Hepatocyte (in vitro differentiated cells): ENCODE measurements around the gene ETFDH. TPM values are rescaled to one million over a fixed set of nuclear protein-coding genes. Genes with fewer than 3 reads are reported as not detected.

Source experiments
- DNase-seq: peaks from one replicate; pipeline ENCODE4 v3.0.0-alpha.2; 2016; ENCODE audit warnings: low spot score
- H2AFZ ChIP-seq: fragments of 200-600 bp; sonication (generic); 2 replicates; pipeline ENCODE4 v1.6.0; 2016; ENCODE audit warnings: antibody characterized with exemption, mild to moderate bottlenecking
- H3K27ac ChIP-seq: fragments of 200-600 bp; sonication (generic); 2 replicates; pipeline ENCODE4 v1.5.1; 2016; ENCODE audit warnings: mild to moderate bottlenecking
- H3K27me3 ChIP-seq: fragments of 200-600 bp; sonication (generic); 2 replicates; pipeline ENCODE4 v1.6.1; 2016
- H3K36me3 ChIP-seq: fragments of 200-600 bp; sonication (generic); replicated peaks from 2 replicates; pipeline ENCODE4 v1.5.1; 2016; ENCODE audit warnings: low read depth; ENCODE audit not compliant: insufficient read depth
- H3K4me1 ChIP-seq: fragments of 200-600 bp; sonication (generic); 2 replicates; pipeline ENCODE4 v1.5.1; 2016; ENCODE audit warnings: mild to moderate bottlenecking, moderate library complexity; ENCODE audit not compliant: insufficient read depth
- H3K4me2 ChIP-seq: fragments of 200-600 bp; sonication (generic); 2 replicates; pipeline ENCODE4 v1.6.0; 2016
- H3K4me3 ChIP-seq: fragments of 200-600 bp; sonication (generic); 2 replicates; pipeline ENCODE4 v1.5.1; 2016; ENCODE audit warnings: mild to moderate bottlenecking
- H3K79me2 ChIP-seq: fragments of 200-600 bp; sonication (generic); 2 replicates; pipeline ENCODE4 v1.6.0; 2017; ENCODE audit warnings: mild to moderate bottlenecking
- H3K9me2 ChIP-seq: fragments of 200-600 bp; sonication (generic); replicated peaks from 2 replicates; pipeline ENCODE4 v1.6.0; 2017; ENCODE audit warnings: mild to moderate bottlenecking; ENCODE audit not compliant: insufficient read depth
- H3K9me3 ChIP-seq: fragments of 200-600 bp; sonication (generic); 2 replicates; pipeline ENCODE4 v1.5.1; 2016; ENCODE audit warnings: low read depth, mild to moderate bottlenecking
- H4K20me1 ChIP-seq: fragments of 200-600 bp; sonication (generic); 2 replicates; pipeline ENCODE4 v1.6.0; 2016; ENCODE audit warnings: mild to moderate bottlenecking; ENCODE audit not compliant: insufficient read depth, poor library complexity, severe bottlenecking
- CTCF ChIP-seq: fragments of 200-600 bp; sonication (generic); IDR thresholded peaks from 2 replicates; pipeline ENCODE4 v1.5.1; 2016; ENCODE audit warnings: antibody characterized with exemption, mild to moderate bottlenecking; ENCODE audit not compliant: poor library complexity
- EZH2 ChIP-seq: fragments of 200-600 bp; sonication (generic); IDR thresholded peaks from 2 replicates; pipeline ENCODE4 v1.6.1; 2016; ENCODE audit warnings: antibody characterized with exemption, mild to moderate bottlenecking, borderline replicate concordance
- EZH2phosphoT487 ChIP-seq: fragments of 200-600 bp; sonication (generic); IDR thresholded peaks from one replicate; pipeline ENCODE4 v1.6.1; 2018; ENCODE audit warnings: antibody characterized with exemption, mild to moderate bottlenecking, low read depth, moderate library complexity; ENCODE audit not compliant: unreplicated experiment, severe bottlenecking
- WGBS: methylation state at CpG from one replicate; pipeline ENCODE4 v1.1.6; 2016; ENCODE audit warnings: low lambda C conversion rate; ENCODE audit errors: missing lambda C conversion rate; 5-methylcytosine and 5-hydroxymethylcytosine counted together
- polyA plus RNA-seq: library from polyadenylated mRNA; unstranded; fragments of >200 nt; fragmentation: Nextera tagmentation; extraction: Ambion mirVana; gene quantifications from 2 replicates; pipeline ENCODE4 v1.2.1, GENCODE V29; 2016
- total RNA-seq: library from RNA; depleted of rRNA; stranded (reverse); fragments of >200 nt; gene quantifications from 2 replicates; pipeline ENCODE4 v1.2.3, GENCODE V29; 2014

Gene ETFDH
- total and polyA plus RNA-seq, 2 experiments from 2014 or later = 31.4 to 38.4 TPM

GRCh38 chr4:158714937-158715336 is 42.8 kb downstream of the ETFDH start:
- H3K4me3 ChIP-seq = no peak overlapping the region
- H3K27ac ChIP-seq = no peak overlapping the region
- no peak overlapping the region for H2AFZ ChIP-seq
- no peaks in the 10 kb centered on the region for H4K20me1 ChIP-seq
- DNase-seq = no peak
- H3K9me3 ChIP-seq = no peaks in the 10 kb centered on the region
- H3K4me2 ChIP-seq = no peak overlapping the region
- peaks cover 3% of the 10 kb centered on the region for H3K79me2 ChIP-seq
- no peaks in the 10 kb centered on the region for H3K36me3 ChIP-seq
- 96% methylated on average over 4 of the region's 4 CpGs for WGBS
- H3K4me1 ChIP-seq = no peaks in the 10 kb centered on the region
- H3K27me3 ChIP-seq = no peaks in the 10 kb centered on the region
- H3K9me2 ChIP-seq = no peaks in the 10 kb centered on the region
- TF ChIP-seq CTCF (no peak), EZH2phosphoT487 (no peak), EZH2 (no peak)

DNA sequence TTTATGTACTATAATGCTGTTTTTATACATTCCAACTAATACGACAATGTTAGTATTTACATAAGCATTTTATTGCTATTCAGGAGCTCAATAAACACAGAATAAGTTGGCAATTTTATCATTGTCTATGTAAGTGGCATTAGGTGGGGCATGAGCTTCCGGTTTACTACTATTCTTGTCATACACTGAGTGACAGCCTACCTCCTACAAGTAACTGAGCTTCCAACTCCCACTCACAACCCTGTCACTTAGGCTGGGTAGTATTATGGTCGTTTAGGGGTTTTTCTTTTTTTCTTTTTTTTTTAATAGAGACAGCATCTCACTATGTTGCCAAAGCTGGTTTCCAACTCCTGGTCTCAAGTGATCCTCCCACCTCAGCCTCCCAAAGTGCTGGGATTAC is 43.7 kb downstream of the ETFDH start:
- TF ChIP-seq EZH2phosphoT487 (no peak), CTCF (no peak), EZH2 (no peak)
- 80% methylated on average over 3 of the region's 3 CpGs for WGBS
- no peaks in the 10 kb centered on the region for H3K36me3 ChIP-seq
- H3K27ac ChIP-seq = no peak overlapping the region
- H3K27me3 ChIP-seq = no peaks in the 10 kb centered on the region
- no peaks in the 10 kb centered on the region for H4K20me1 ChIP-seq
- H3K4me2 ChIP-seq = no peak overlapping the region
- no peaks in the 10 kb centered on the region for H3K4me1 ChIP-seq
- no peak overlapping the region for H2AFZ ChIP-seq
- H3K79me2 ChIP-seq = peaks cover 9% of the 10 kb centered on the region
- no peaks in the 10 kb centered on the region for H3K9me3 ChIP-seq
- no peaks in the 10 kb centered on the region for H3K9me2 ChIP-seq
- DNase-seq = no peak
- H3K4me3 ChIP-seq = no peak overlapping the region

DNA sequence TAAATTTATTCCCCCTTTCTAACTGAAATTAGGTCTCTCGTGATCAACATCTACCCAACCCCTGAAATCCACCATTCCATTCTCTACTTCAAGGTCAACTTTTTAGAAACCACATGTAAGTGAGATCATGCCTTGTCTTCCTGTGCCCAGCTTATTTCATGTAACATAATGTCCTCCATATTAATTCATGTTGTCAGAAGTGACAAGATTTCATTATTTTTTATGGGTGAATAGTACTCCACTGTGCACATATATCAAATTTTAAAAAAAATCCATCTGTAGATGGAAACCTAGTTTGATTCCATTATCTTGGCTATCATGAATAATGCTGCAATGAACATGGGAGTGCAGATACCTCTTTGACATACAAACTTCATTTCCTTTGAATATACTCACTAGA is 49.6 kb downstream of the ETFDH start:
- Histone ChIP-seq H3K27me3 (no peaks in the 10 kb centered on the region), H3K9me2 (no peaks in the 10 kb centered on the region), H3K4me1 (no peaks in the 10 kb centered on the region), H4K20me1 (no peaks in the 10 kb centered on the region), H3K36me3 (no peaks in the 10 kb centered on the region), H2AFZ (no peak overlapping the region), H3K4me2 (peak overlapping the region; percentile 83), H3K4me3 (peak overlapping the region; percentile 82), H3K9me3 (no peaks in the 10 kb centered on the region), H3K27ac (peak overlapping the region; percentile 44), H3K79me2 (peaks cover 29% of the 10 kb centered on the region)
- 100% methylated on average over 1 of the region's 1 CpG for WGBS
- no peak for TF ChIP-seq CTCF
- no peak for TF ChIP-seq EZH2phosphoT487
- no peak for DNase-seq

DNA sequence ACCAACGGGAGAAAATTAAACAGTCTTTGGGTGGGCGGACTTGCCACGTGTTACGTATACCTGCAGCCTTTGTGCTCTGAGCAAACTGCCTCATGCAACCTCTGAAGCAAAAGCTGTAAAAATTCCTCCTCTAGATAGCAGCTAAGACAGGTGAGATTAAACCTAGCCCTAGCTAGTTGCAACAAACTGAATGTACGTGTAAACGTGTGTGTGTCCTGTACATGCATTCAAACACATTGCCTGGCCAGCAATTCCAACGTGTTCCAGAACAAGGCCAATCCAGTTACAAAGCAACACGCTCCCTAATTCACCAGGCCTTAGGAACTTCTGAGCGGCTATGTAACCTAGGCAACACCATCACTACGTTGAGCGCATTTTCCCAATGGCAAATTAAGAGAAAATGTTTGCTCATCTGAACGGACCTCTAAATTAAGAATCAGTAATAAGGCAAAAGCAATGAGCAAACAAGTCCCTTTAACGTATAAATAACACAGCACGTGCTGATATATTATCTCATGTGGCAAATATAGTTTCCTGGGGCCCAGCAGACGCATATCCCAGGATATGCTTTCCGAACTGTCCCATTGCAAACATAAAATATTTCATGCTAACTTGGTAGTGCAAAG is 50.3 kb downstream of the ETFDH start:
- no peaks in the 10 kb centered on the region for H3K27me3 ChIP-seq
- H4K20me1 ChIP-seq = no peaks in the 10 kb centered on the region
- H3K79me2 ChIP-seq = peaks cover 29% of the 10 kb centered on the region
- H2AFZ ChIP-seq = peak overlapping the region; percentile 98
- H3K9me2 ChIP-seq = no peaks in the 10 kb centered on the region
- no peaks in the 10 kb centered on the region for H3K4me1 ChIP-seq
- WGBS = 6% methylated on average over 16 of the region's 16 CpGs
- DNase-seq = peak; percentile 64
- no peaks in the 10 kb centered on the region for H3K9me3 ChIP-seq
- H3K4me3 ChIP-seq = peak overlapping the region; percentile 82
- peak overlapping the region; percentile 98 for H3K27ac ChIP-seq
- H3K4me2 ChIP-seq = peak overlapping the region; percentile 83
- TF ChIP-seq EZH2 (no peak), EZH2phosphoT487 (no peak), CTCF (no peak)
- no peaks in the 10 kb centered on the region for H3K36me3 ChIP-seq
